AG09319 (cell line): ENCODE results near the gene STRA6.

ENCODE experiments used
- DNase-seq: peaks from one replicate; pipeline ENCODE4 v3.0.0-alpha.2; 2010; ENCODE audit warnings: low read depth; ENCODE audit errors: extremely low read depth
- CTCF ChIP-seq: IDR thresholded peaks from 2 replicates; pipeline ENCODE4 v1.5.1; 2011; ENCODE audit warnings: low read depth, mild to moderate bottlenecking, inconsistent platforms, low read length, moderate library complexity

The STRA6 gene

GRCh38 chr15:74136540-74136813 lies 66.1 kb downstream of the STRA6 start:
- DNase-seq = no peak
- TF ChIP-seq CTCF = no peak

DNA sequence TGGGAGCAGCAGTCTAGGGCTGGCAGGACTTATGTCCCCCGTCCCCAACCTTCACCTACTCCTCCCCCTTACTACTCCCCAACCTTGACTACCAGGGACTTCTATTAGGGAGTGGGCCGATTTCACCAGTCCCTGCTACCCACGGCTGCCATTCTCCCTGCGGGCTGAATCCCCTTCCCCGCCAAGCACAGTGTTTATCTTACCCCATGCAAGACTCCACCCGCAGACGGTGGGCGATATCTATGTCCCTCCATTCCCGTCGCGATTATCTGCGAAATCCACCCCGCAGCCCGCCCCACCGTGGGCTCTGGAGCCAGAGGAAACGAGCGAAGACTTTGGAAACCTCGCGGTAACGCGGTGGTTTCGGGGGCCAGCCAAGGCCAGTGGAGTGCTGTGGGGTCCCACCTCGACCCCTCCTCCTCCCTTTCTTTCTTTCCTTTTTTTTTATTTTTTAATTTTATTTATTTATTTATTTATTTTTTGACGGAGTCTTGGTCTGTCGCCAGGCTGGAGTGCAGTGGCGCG lies 67.5 kb downstream of the STRA6 start:
- DNase-seq = no peak
- TF ChIP-seq CTCF = no peak

DNA sequence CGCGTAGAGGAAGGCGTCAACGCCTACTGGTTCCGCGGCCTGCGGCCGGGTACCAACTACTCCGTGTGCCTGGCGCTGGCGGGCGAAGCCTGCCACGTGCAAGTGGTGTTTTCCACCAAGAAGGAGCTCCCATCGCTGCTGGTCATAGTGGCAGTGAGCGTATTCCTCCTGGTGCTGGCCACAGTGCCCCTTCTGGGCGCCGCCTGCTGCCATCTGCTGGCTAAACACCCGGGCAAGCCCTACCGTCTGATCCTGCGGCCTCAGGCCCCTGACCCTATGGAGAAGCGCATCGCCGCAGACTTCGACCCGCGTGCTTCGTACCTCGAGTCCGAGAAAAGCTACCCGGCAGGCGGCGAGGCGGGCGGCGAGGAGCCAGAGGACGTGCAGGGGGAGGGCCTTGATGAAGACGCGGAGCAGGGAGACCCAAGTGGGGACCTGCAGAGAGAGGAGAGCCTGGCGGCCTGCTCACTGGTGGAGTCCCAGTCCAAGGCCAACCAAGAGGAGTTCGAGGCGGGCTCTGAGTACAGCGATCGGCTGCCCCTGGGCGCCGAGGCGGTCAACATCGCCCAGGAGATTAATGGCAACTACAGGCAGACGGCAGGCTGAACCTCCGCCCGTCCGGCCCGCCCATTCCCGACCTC lies 68.1 kb downstream of the STRA6 start:
- no peak for DNase-seq
- peak; percentile 56 for TF ChIP-seq CTCF

GRCh38 chr15:74133694-74134386 lies 68.7 kb downstream of the STRA6 start:
- DNase-seq = no peak
- TF ChIP-seq CTCF = no peak

DNA sequence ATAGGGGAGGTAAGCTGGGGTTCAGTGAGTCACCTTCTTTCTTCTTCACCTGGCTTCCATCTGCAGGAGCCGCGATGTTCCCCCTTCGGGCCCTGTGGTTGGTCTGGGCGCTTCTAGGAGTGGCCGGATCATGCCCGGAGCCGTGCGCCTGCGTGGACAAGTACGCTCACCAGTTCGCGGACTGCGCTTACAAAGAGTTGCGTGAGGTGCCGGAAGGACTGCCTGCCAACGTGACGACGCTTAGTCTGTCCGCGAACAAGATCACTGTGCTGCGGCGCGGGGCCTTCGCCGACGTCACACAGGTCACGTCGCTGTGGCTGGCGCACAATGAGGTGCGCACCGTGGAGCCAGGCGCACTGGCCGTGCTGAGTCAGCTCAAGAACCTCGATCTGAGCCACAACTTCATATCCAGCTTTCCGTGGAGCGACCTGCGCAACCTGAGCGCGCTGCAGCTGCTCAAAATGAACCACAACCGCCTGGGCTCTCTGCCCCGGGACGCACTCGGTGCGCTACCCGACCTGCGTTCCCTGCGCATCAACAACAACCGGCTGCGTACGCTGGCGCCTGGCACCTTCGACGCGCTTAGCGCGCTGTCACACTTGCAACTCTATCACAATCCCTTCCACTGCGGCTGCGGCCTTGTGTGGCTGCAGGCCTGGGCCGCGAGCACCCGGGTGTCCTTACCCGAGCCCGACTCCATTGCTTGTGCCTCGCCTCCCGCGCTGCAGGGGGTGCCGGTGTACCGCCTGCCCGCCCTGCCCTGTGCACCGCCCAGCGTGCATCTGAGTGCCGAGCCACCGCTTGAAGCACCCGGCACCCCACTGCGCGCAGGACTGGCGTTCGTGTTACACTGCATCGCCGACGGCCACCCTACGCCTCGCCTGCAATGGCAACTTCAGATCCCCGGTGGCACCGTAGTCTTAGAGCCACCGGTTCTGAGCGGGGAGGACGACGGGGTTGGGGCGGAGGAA lies 69.6 kb downstream of the STRA6 start:
- DNase-seq = no peak
- TF ChIP-seq CTCF = no peak

DNA sequence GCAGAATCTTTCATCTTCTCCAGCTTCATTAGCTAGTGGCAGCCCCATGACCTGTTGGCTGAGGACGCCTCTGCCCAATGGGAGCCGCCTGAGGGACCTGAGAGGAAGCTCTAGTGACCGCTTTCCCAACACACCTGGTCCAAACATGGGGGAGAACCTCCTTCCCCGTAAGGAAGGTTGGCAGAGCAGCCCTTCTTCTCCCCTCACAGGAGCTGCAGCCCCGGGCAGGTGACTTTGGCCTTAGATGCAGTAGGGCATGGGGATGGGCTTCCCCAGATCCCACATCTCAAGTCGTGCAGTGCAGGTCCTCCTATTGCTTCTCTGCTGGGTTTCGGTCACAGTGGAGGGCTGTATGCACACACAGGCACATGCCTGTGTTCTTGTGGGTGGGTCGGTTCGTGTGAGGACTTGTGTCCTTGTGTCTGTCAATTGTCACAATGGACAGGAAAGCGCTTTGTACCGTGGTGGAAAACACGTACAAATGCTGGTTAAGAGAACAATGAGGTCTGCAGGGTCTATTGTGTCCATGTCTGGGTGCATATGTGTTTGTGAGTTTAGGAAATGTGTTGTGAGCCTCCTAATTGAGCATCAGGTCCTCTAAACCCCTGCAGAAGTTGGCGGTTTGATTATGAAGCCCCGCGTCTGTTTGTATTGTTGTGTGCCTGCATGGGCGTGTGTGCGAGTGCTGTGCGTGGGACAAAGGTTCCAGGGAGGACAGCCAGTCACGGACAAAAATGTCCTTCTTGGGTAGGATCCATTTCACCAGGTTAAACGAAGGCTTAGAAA lies 70.8 kb downstream of the STRA6 start:
- DNase-seq = no peak
- TF ChIP-seq CTCF = no peak
